Lower leg skin (tissue), 4 donors: ENCODE measurements around the gene SASH1. TPM values are rescaled to one million over a fixed set of nuclear protein-coding genes. Genes with fewer than 3 reads are reported as not detected.
"Not testable (repeated sequence)": the region's sequence is repeated elsewhere in the genome, so short reads cannot be mapped to it uniquely, and the experiment has no call there.

Experiments used
- DNase-seq, 2 donors: peaks; one replicate each; pipeline ENCODE4 v3.0.0-alpha.2; 2019; ENCODE audit warnings: low spot score in 2 of 2
- H3K4me3 ChIP-seq: fragments of 200-600 bp; sonication (generic); 2 replicates; pipeline ENCODE4 v1.5.1; 2017; ENCODE audit warnings: mild to moderate bottlenecking, low read depth; ENCODE audit not compliant: poor library complexity, severe bottlenecking
- CTCF ChIP-seq, 3 donors: fragments of 450-650 bp; IDR thresholded peaks; one replicate each; pipeline ENCODE4 v1.5.1; 2016; ENCODE audit warnings: antibody characterized with exemption in 3 of 3, mild to moderate bottlenecking in 3 of 3, moderate library complexity in 2 of 3
- POLR2A ChIP-seq, 2 donors: fragments of 450-650 bp; IDR thresholded peaks; one replicate each; pipeline ENCODE4 v1.6.1; 2016 to 2017; ENCODE audit warnings: antibody characterized with exemption in 2 of 2, mild to moderate bottlenecking in 1 of 2, moderate library complexity in 1 of 2
- WGBS, 2 donors: methylation state at CpG; one replicate each; pipeline ENCODE4 v1.1.5; 2018; 5-methylcytosine and 5-hydroxymethylcytosine counted together
- intact Hi-C: fragments of 100-400 bp; cut with DNase I; formaldehyde crosslinking; loops from one replicate; pipeline ENCODE4 v1.15.0; 2023; ENCODE audit warnings: low total_unique reads
- total RNA-seq, 4 donors: library from RNA; depleted of rRNA; stranded (reverse); fragments of >200 nt; gene quantifications; one replicate each; pipeline ENCODE4 v1.1.0, GENCODE V29; 2016

SASH1 gene
- total RNA-seq, 4 donors from 2014 or later, result 74.9 to 106 (median 91.5) TPM

- H3K4me3 ChIP-seq, result no peak overlapping the region
- intact Hi-C loops, result no loop called here
- TF ChIP-seq CTCF (IDR thresholded peaks at IDR 0.05) (no peak), POLR2A (IDR thresholded peaks at IDR 0.05) (no peak)
- 72 to 83% methylated on average over 3 of the region's 3 CpGs for WGBS, 2 donors
- no peak for DNase-seq
Observed at GRCh38 chr6:148348335-148348734, 5.7 kb downstream of the SASH1 start.

- intact Hi-C loops, result no loop called here
- no peak for TF ChIP-seq POLR2A (IDR thresholded peaks at IDR 0.05)
- no peak for TF ChIP-seq CTCF (IDR thresholded peaks at IDR 0.05)
- H3K4me3 ChIP-seq, result no peak overlapping the region
- WGBS, 2 donors, result 86 to 89% methylated on average over 10 of the region's 10 CpGs
- DNase-seq, result no peak
Observed at GRCh38 chr6:148348778-148349177, 6.1 kb downstream of the SASH1 start.

- intact Hi-C loops, result no loop called here
- WGBS, 2 donors, result 85 to 93% methylated on average over 9 of the region's 9 CpGs
- no peak for DNase-seq
Observed at GRCh38 chr6:148349466-148349865, 6.8 kb downstream of the SASH1 start.

GRCh38 chr6:148351309-148351708 is 8.7 kb downstream of the SASH1 start:
- H3K4me3 ChIP-seq, result no peak overlapping the region
- intact Hi-C loops, result no loop called here
- no peak for DNase-seq
- WGBS, 2 donors, result 72 to 90% methylated on average over 1 of the region's 1 CpG
- no peak for TF ChIP-seq POLR2A (IDR thresholded peaks at IDR 0.05)
- no peak for TF ChIP-seq CTCF (IDR thresholded peaks at IDR 0.05)

More at GRCh38 chr6:148349466-148349865, 6.8 kb downstream of the SASH1 start:
- no peak overlapping the region for H3K4me3 ChIP-seq
- TF ChIP-seq POLR2A (IDR thresholded peaks at IDR 0.05) (no peak), CTCF (IDR thresholded peaks at IDR 0.05) (no peak)

- H3K4me3 ChIP-seq, DNase-seq, intact Hi-C loops: not testable (repeated sequence)
- whole genome bisulfite sequencing, 2 donors, result 95% methylated on average over 7 of the region's 7 CpGs
Observed at GRCh38 chr6:148352421-148352820, 9.8 kb downstream of the SASH1 start.

GRCh38 chr6:148358196-148358785 is 15.7 kb downstream of the SASH1 start:
- TF ChIP-seq CTCF (IDR thresholded peaks at IDR 0.05) (no peak), POLR2A (IDR thresholded peaks at IDR 0.05) (no peak)
- intact Hi-C loops, result no loop called here
- peak in 1 of 2 donors; percentile 82 for DNase-seq
- WGBS, 2 donors, result 30 to 37% methylated on average over 7 of the region's 7 CpGs
- H3K4me3 ChIP-seq, result no peak overlapping the region
